HK-2 (cell line): ENCODE results near the gene ITGA2.
"Not testable (repeated sequence)": the region's sequence is repeated elsewhere in the genome, so short reads cannot be mapped to it uniquely, and the experiment has no call there.

Experiments
- DNase-seq: peaks from one replicate; pipeline ENCODE4 v3.0.0-alpha.2; 2018; ENCODE audit not compliant: unreplicated experiment

The ITGA2 gene

DNA sequence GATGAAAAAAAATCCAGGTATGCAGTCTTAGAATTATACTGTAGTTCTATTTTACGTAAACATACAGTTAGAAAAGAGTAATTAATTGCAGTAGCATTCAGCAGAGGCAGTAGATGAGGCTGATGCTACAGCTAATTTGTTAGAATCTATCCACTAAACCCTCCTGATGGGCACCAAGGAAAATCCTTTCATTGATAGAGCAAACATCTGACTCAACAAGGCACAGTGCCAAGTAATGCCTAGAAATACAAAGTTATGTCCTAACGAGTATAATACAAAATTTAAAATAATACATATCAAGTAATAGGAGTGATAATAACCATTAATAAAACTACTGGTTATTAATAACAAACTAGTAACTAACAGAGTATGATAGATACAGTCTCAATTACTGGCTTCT is 111.5 kb downstream of the ITGA2 start:
- no peak for DNase-seq

DNA sequence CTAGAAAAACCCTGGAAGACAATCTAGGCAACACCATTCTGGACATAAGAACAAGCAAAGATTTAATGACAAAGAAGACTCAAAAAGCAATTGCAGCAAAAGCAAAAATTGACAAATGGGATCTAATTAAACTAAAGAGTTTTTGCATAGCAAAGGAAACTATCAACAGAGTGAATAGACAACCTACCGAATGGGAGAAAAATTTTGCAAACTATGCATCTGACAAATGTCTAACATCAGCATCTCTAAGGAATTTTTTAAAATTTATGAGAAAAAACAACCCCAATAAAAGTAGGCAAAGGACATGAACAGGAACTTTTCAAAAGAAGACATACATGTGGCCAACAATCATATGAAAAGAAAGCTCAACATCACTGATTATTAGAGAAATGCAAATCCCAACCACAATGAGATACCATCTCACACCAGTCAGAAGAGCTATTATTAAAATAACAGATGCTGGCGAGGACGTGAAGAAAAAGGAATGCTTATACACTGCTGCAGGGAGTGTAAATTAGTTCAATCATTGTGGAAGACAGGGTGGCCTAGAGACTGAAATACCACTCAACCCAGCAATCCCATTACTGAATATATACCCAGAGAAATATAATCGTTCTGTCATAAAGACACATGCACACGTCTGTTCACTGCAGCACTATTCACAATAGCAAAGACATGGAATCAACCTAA is 116.6 kb downstream of the ITGA2 start:
- DNase-seq, result no peak

DNA sequence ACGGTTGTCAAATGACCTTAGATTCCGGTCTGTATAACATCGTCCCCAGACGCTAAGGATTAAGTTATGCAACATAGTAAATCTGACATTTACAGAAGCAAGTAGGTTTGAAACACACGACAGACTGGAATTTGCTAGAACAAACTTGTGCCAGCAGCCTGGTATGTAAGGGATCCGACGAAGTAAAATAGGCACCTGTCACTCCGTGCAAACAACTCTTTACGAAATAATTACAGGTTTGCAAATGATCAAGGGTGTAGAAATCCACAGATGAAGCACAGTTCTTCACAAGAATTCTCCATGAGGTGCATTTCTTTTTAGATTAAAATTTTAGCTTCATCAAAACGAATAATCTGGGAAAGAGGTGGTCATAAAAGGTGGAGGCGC is 119.9 kb downstream of the ITGA2 start:
- DNase-seq, result no peak

DNA sequence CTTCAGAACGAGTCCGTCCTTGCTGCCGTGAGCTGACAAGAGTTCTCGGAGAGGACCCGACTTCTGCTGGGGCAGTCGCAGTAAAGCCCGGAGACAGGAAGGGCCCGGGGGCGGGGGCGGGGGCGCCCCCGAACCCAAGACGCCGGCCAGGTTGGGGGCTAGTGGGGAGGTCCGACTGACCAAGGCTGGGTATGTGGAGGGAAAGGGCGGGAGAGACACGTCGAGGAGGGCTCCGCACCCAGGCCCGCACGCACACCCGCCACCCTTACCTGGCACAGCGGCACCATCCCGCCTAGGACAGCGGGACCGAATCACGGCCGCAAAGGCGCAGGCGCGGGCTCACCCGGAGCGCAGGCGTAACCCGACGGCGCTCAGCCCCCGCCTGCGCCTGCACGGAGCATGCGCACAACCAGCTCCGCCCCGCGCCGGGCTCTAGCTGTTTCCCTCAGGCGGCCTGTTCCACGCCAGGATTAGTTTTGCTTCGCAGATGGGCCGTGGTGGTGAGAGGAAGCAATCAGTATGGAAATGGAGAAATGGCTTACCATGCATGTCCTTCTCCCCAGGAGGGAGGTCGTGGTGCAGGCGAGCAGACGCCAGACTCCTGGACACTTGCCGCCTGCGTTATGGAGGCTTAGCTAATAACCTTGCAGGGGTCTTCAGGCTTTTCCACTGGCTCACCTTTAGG is 120.4 kb downstream of the ITGA2 start, which contains the start of gene MOCS2:
TSS of gene MOCS2 (minus strand) at position 315 of the 685 bp plus-strand sequence. CDS start 2,583 bp downstream, outside the sequence.
- peak; percentile 83 for DNase-seq

DNA sequence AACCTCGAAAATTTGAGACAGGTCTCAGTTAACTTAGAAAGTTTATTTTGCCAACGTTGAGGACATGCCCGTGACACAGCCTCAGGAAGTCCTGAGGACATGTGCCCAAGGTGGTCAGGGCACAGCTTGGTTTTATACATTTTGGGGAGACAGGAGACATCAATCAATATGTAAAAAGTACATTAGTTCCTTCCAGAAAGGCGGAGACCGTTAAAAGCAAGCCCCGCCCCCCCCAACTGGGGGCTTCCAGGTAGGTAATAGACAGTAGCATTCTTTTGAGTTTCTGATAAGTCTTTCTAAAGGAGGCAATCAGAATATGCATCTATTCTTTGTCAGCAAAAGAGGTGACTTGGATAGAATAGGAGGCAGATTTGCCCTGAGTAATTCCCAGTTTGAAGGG is 121.0 kb downstream of the ITGA2 start:
- no peak for DNase-seq

DNA sequence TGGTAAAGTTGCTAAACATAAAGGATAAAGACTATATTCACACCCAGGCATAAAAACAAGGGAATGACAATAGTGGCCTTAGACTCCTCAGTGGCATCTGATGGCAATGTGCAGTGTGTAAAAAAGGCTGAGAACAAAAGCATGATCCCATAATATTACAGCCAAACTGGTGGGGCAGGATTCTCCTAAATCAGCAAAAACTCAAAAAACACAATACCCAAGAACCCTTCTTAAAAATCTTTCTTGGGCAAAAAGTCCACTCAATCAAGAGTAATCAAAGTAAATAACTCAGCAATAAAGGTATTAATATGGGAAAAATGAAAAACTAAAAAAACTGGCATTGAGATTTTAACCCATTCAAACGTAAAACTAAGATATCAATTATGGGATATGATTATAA is 122.0 kb downstream of the ITGA2 start:
- no peak for DNase-seq

DNA sequence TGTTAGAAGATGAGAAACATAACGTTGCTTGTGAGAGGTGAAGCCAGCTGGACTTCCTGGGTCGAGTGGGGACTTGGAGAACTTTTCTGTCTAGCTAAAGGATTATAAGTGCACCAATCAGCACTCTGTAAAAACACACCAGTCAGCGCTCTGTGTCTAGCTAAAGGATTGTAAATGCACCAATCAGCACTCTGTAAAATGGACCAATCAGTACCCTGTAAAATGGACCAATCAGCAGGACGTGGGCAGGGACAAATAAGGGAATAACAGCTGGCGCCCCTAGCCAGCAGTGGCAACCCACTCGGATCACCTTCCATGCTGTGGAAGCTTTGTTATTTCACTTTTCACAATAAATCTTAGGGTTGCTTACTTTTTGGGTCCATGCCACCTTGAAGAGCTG is 123.2 kb downstream of the ITGA2 start:
- DNase-seq, result not testable (repeated sequence)

DNA sequence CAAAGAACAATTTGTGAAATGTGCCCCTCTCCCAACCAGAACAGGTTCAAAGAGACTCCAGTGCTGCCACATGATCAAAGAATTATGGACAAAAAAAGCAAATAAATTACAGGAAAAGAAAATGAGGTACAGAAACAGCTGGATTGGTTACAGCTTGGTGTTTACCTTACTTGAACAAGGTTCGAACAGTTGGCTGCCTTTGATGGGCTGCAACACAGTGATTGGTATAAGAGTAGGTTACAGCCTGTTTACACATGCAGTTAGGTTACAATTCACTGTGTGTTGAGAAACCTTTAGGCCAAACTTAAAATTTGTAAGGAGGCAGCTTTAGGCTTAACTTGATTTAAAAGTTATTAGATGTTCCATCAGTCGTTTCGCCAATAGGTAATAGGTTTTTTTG is 123.8 kb downstream of the ITGA2 start:
- DNase-seq, result no peak

DNA sequence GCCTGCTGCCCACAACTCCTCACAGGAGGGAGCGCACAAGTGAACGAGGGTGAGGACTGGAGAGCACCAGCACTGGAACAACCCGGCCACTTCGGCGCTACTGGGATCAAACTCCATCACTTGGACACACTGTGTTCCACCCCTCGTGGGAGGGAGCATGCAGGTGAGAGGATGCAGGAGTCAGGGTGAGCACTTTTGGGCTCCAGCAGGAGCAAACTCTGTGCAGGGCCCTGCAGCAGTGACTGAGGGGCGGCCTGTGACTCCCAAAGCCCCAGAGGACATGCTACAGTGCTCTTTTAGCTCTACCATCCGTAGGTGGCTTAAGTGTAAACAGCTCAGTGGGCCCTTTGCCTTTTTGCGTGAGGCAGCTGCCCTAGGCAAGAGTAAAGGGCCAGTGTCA is 124.8 kb downstream of the ITGA2 start:
- DNase-seq, result no peak

DNA sequence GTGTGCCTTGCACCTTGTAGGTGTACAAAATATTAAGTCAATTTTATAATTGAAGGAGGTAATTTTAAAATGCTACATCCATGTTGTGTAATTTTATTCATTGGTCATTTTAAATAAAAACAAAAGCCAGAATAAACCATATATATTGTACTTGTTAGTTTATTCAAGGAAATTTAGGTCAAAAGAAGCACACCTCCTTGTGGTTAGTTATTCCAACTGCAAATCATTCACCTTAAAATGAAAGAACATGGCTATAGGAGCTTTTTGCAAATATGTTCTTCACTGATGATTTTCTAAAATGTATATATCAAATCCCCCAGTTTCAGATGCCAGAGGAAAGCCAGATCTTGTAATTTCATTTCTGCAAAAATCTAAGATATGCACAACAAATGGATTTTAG is 125.8 kb downstream of the ITGA2 start:
- DNase-seq, result no peak

DNA sequence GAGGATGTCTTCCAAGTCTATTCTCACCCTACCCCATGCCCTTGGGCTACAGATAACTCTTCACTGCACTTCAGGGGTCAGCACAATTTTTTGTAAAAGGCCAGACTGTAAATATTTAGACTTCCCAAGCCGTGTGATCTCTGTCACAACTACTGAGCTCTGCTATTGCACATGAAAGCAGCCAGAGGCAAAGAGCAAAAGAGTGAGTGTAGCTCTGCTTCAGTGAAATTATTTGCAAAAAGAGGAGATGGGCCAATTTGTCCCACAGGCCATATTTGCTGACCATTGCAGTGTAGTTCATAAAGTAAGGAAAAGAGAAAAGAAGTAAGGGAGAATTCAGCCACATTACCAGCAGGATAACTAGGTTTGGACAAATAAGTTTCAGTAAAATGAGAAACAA is 127.4 kb downstream of the ITGA2 start:
- DNase-seq, result no peak

DNA sequence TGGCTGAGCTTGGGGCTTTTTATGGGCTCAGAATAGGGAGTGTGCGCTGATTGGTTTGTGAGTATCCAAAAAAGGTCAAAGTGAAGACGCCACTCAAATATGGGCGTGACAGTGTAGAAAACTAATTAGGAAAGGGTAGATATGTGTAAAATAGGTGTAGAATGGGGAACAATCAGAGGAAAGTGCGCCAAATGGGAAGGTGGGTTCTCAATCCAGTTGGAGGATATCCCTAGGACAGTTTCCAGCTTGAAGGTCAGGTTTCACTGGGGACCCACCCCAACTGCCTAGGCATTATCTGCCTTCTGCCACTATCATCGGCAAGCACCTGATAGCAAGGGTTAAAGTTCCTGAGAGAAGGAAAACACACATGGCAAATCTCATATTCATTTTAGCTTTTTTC is 129.7 kb downstream of the ITGA2 start:
- no peak for DNase-seq

DNA sequence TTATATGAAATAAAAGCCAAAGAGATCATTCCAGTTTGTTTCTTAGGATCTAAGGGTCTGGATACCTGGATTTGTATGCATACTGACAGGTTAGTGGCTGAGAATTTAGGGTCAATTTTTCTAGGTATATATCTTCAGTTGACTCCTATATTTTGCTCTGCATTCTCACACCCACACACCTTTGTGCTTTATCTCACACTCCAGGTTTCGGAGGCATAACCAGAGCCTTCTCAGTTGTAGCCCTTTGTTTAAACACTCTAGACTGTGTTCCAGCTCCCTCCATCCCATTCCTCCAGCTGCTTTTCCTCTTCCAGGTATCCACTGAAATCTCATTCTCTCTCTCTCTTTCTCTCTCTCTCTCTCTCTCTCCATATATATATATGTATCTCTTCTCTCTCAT is 131.0 kb downstream of the ITGA2 start:
- no peak for DNase-seq

DNA sequence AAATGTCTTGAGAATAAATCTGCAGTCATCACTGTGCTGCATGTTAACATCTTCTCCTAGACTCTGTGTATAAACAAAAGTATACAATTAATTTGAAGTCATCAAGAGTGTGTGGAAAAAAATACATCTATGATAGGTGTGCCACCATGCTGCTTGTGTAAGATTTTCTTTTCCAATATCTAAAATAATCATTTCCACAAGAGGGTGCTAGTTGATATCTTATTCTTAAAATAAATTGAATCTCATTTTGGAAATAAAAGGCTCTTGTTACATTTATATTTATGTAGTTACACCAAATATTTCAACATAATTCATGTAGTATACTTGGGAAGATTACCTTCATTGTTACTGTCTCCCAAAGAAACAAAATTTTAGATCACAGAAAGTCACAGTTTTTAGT is 134.6 kb downstream of the ITGA2 start:
- no peak for DNase-seq

DNA sequence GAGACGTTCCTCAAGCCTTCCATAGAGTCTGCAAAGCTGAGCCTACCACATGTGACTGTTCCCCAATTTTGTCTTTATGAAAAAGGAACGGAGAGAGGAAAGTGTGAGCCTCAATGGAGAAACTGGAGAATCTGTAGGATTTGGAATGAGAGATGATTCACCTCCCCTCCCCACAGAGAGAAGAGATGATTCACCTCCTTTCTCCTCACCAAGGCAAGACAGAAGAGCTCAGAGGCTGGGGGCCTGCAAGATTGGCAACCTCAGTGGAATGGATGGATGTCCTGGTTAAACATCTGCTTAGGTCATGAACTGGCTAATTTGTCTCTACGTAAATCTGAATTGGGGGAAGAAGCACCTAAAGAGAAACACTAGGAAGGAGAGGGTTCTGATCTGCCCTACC is 137.4 kb downstream of the ITGA2 start:
- no peak for DNase-seq

DNA sequence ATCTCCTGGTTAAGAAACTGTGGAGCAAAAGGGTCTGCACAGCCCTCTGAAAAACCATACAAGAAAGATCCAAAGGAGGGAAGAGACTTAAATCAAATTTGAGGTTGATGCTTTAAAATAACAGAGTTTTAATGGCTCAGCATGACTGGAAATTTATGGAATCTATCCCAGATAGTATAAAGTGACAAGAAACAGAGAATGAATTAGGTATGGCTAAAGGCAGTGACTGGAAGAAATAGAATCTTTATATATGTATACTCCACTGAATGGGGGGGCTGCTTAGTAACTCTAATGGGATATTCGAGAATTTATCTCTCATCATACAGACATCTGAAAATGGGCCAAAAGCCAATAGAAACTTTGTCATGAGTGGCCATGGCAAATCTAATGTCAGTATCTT is 138.0 kb downstream of the ITGA2 start:
- DNase-seq, result no peak

DNA sequence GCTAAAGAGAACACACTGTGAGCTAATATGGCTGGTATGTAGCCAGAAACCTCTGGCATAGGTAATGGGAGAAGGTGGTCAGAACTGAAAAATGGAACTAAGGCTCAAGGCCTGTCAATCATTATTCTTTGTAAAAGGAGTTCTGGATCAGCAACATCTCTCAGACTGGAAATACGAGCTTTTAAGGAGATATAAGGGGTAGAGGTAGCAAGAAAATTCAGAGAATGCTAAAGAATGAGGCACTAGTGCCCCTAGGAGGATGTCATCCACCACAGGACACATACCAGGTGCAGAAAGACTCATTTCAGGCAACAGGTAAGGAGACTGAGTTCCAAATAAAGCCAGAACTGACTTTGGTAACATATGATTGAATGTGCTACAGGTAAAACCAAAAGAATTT is 139.3 kb downstream of the ITGA2 start:
- DNase-seq, result no peak

DNA sequence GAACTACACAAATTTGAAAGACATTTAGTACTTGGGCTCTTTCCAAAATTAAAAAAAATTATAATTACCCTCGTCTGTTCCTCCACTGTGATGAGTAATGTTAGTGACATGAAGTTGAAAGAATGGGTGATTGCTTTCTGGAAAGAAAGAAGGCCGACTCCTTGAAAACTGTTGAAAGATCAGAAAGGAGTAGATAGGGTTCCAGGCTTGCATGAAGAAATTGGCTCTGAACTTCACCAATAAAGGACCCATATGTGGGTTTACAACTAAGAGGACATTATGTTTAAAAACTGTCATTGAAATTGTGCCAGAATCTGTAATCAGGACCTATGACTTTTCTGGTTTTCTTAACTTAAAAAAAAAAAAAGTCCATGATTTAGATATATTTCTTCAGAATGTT is 141.1 kb downstream of the ITGA2 start:
- no peak for DNase-seq

DNA sequence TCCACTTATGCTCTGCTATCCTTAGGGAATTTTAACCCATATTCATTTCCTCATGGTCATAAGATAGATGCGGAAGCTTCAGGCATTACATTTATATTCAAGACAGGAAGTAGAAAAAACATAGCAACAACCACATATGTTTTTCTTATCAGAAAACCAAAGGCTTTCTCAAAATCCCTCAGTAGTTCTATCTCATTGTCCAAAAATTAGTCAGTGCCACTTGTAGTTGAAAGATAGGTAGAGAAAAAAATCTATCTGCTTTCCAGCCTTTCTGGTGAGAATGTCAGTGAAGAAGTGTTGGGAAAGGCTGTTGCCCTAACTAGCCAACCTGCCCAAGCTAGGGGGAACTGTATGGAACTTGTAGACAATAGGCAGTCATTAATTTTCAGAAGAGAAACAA is 143.9 kb downstream of the ITGA2 start:
- no peak for DNase-seq
